K562 (cell line): ENCODE measurements around the gene CACNA1A. TPM values are rescaled to one million over a fixed set of nuclear protein-coding genes. Genes with fewer than 3 reads are reported as not detected.
A peak's percentile ranks its signal among the peaks of the same experiment; 100 is the strongest.

Source experiments
- ATF3 ChIP-seq, 2 experiments: fragments of 450-650 bp in 1 of 2; sonication (generic) in 1 of 2; formaldehyde crosslinking in 1 of 2; IDR thresholded peaks in 1 of 2; conservative IDR thresholded peaks in 1 of 2; 2 replicates each; pipeline versions ENCODE4 v1.6.1 to v1.8.1; 2016 to 2023; ENCODE audit warnings: mild to moderate bottlenecking in 2 of 2, moderate library complexity in 2 of 2, inconsistent platforms in 1 of 2, missing genetic modification reagents in 1 of 2
- ATF7 ChIP-seq: fragments of 450-650 bp; IDR thresholded peaks from 2 replicates; pipeline ENCODE4 v1.7.1; 2014; ENCODE audit warnings: mild to moderate bottlenecking, moderate library complexity
- CHD4 ChIP-seq: fragments of 200-600 bp; sonication (generic); IDR thresholded peaks from 3 replicates; pipeline ENCODE4 v1.6.1; 2012; ENCODE audit warnings: low read depth, mild to moderate bottlenecking, mixed read lengths, low read length, inconsistent platforms; ENCODE audit not compliant: insufficient read depth, insufficient replicate concordance, poor library complexity, severe bottlenecking
- CXXC5 ChIP-seq: fragments of 250-450 bp; sonication (Bioruptor Pico); IDR thresholded peaks from 2 replicates; pipeline ENCODE4 v1.8.0; 2022; ENCODE audit warnings: inconsistent platforms, mild to moderate bottlenecking, moderate library complexity
- EP400 ChIP-seq: fragments of 450-650 bp; IDR thresholded peaks from 2 replicates; pipeline ENCODE4 v1.6.1; 2017; ENCODE audit warnings: antibody characterized with exemption, mild to moderate bottlenecking, moderate library complexity
- IRF1 ChIP-seq: sonication (generic); formaldehyde crosslinking; IDR thresholded peaks from 2 replicates; pipeline ENCODE4 v1.8.0; 2022; ENCODE audit warnings: missing genetic modification reagents, mild to moderate bottlenecking, borderline replicate concordance
- JUN ChIP-seq, 2 experiments: sonication (generic) in 1 of 2; formaldehyde crosslinking in 1 of 2; IDR thresholded peaks; 2 replicates each; pipeline versions ENCODE4 v1.6.1 to v1.8.0; 2012 to 2022; ENCODE audit warnings: borderline replicate concordance in 2 of 2, mild to moderate bottlenecking in 2 of 2, improper control_type of control experiment in 1 of 2, low read depth in 1 of 2, low read length in 1 of 2, missing genetic modification reagents in 1 of 2
- NBN ChIP-seq: fragments of 450-650 bp; IDR thresholded peaks from 2 replicates; pipeline ENCODE4 v1.6.1; 2016; ENCODE audit warnings: low read depth, mild to moderate bottlenecking
- RFX1 ChIP-seq: fragments of 450-650 bp; IDR thresholded peaks from 2 replicates; pipeline ENCODE4 v1.6.1; 2016; ENCODE audit warnings: mild to moderate bottlenecking, moderate library complexity
- THRAP3 ChIP-seq: fragments of 450-650 bp; IDR thresholded peaks from 2 replicates; pipeline ENCODE4 v1.6.1; 2016; ENCODE audit warnings: mild to moderate bottlenecking, inconsistent platforms, borderline replicate concordance
- TRIM28 ChIP-seq: fragments of 450-650 bp; IDR thresholded peaks from 2 replicates; pipeline ENCODE4 v1.6.1; 2017
- ZNF133 ChIP-seq: fragments of 250-450 bp; sonication (Bioruptor Pico); IDR thresholded peaks from 2 replicates; pipeline ENCODE4 v1.4.0; 2020; ENCODE audit warnings: mild to moderate bottlenecking
- ZNF639 ChIP-seq, 2 experiments: fragments of 200-800 bp in 1 of 2; sonication (Bioruptor generic) in 1 of 2; sonication (generic) in 1 of 2; formaldehyde crosslinking in 1 of 2; IDR thresholded peaks in 1 of 2; conservative IDR thresholded peaks in 1 of 2; 2 replicates each; pipeline versions ENCODE4 v1.5.0 to v1.6.1; 2016 to 2020; ENCODE audit warnings: missing compliant biosample characterization in 1 of 2, missing genetic modification characterization in 1 of 2, missing genetic modification reagents in 1 of 2
- polyA plus RNA-seq, 8 experiments: library from polyadenylated mRNA; depleted of rRNA in 4 of 8; stranded (reverse) in 5 of 8; unstranded in 3 of 8; fragments of >200 nt; fragmentation: Nextera tagmentation in 2 of 8; fragmentation: Illumina TruSeq in 1 of 8; extraction: Ambion mirVana in 2 of 8; extraction: Trizol in 1 of 8; gene quantifications; 2 replicates each; pipeline versions ENCODE4 v1.2.1 to v1.2.3, GENCODE V29; 2011 to 2014; ENCODE audit warnings: inconsistent platforms in 1 of 8, missing spikeins in 1 of 8
- total RNA-seq, 7 experiments: library from RNA; depleted of rRNA in 6 of 7; stranded (reverse); fragments of >200 nt in 6 of 7; fragmentation: Illumina TruSeq in 2 of 7; extraction: Trizol in 2 of 7; gene quantifications; 2 replicates each; pipeline versions ENCODE4 v1.2.1 to v1.2.3, GENCODE V29; 2011 to 2021; ENCODE audit warnings: low replicate concordance in 1 of 7
- TF ChIP-seq, protein P1 (sequence below): fragments of 250-450 bp; sonication (Bioruptor Pico); IDR thresholded peaks from 2 replicates; pipeline ENCODE4 v1.4.0; 2020
- TF ChIP-seq, protein P2 (sequence below): fragments of 450-650 bp; conservative IDR thresholded peaks from 2 replicates; pipeline ENCODE4 v1.6.1; 2016; ENCODE audit warnings: missing genetic modification characterization, low read depth, mild to moderate bottlenecking, missing compliant biosample characterization, moderate library complexity

CACNA1A gene
- total and polyA plus RNA-seq, 9 of the 15 experiments (the other 6 are each of a cell fraction or from before 2014, with no cell fraction given), result 0.03 to 0.20 (median 0.09) TPM; not detected in 1

GRCh38 chr19:13396250-13397080 is 109.8 kb downstream of the CACNA1A start (continued):
- TF ChIP-seq, protein P1, sequence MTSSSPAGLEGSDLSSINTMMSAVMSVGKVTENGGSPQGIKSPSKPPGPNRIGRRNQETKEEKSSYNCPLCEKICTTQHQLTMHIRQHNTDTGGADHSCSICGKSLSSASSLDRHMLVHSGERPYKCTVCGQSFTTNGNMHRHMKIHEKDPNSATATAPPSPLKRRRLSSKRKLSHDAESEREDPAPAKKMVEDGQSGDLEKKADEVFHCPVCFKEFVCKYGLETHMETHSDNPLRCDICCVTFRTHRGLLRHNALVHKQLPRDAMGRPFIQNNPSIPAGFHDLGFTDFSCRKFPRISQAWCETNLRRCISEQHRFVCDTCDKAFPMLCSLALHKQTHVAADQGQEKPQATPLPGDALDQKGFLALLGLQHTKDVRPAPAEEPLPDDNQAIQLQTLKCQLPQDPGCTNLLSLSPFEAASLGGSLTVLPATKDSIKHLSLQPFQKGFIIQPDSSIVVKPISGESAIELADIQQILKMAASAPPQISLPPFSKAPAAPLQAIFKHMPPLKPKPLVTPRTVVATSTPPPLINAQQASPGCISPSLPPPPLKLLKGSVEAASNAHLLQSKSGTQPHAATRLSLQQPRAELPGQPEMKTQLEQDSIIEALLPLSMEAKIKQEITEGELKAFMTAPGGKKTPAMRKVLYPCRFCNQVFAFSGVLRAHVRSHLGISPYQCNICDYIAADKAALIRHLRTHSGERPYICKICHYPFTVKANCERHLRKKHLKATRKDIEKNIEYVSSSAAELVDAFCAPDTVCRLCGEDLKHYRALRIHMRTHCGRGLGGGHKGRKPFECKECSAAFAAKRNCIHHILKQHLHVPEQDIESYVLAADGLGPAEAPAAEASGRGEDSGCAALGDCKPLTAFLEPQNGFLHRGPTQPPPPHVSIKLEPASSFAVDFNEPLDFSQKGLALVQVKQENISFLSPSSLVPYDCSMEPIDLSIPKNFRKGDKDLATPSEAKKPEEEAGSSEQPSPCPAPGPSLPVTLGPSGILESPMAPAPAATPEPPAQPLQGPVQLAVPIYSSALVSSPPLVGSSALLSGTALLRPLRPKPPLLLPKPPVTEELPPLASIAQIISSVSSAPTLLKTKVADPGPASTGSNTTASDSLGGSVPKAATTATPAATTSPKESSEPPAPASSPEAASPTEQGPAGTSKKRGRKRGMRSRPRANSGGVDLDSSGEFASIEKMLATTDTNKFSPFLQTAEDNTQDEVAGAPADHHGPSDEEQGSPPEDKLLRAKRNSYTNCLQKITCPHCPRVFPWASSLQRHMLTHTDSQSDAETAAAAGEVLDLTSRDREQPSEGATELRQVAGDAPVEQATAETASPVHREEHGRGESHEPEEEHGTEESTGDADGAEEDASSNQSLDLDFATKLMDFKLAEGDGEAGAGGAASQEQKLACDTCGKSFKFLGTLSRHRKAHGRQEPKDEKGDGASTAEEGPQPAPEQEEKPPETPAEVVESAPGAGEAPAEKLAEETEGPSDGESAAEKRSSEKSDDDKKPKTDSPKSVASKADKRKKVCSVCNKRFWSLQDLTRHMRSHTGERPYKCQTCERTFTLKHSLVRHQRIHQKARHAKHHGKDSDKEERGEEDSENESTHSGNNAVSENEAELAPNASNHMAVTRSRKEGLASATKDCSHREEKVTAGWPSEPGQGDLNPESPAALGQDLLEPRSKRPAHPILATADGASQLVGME (CRISPR knock-in tag), result no peak
- TF ChIP-seq ZNF639 (CRISPR knock-in tag; conservative IDR thresholded peaks at IDR 0.05 in 1 of 2, IDR thresholded peaks at IDR 0.05 in 1 of 2) (no peak), EP400 (peak; percentile 31; the same call in 1 of the 2 replicates), ATF3 (IDR thresholded peaks at IDR 0.05) (peak; percentile 64), ATF3 (CRISPR knock-in tag; conservative IDR thresholded peaks at IDR 0.05) (no peak), RFX1 (no peak), IRF1 (CRISPR knock-in tag) (no peak), JUN (IDR thresholded peaks at IDR 0.05; ENCODE audit: borderline replicate concordance, low read depth, low read length) (no peak), JUN (CRISPR knock-in tag; IDR thresholded peaks at IDR 0.05; ENCODE audit: borderline replicate concordance) (no peak), TRIM28 (no peak), CXXC5 (CRISPR knock-in tag) (no peak), ATF7 (peak; percentile 50; the same call in 1 of the 2 replicates), ZNF133 (CRISPR knock-in tag) (no peak), THRAP3 (no peak), NBN (no peak), CHD4 (no peak)
- TF ChIP-seq, protein P2, sequence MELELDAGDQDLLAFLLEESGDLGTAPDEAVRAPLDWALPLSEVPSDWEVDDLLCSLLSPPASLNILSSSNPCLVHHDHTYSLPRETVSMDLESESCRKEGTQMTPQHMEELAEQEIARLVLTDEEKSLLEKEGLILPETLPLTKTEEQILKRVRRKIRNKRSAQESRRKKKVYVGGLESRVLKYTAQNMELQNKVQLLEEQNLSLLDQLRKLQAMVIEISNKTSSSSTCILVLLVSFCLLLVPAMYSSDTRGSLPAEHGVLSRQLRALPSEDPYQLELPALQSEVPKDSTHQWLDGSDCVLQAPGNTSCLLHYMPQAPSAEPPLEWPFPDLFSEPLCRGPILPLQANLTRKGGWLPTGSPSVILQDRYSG (tag), result no peak
